Hepatocyte (in vitro differentiated cells): ENCODE results near the gene RAB2B.

Experiments
- CTCF ChIP-seq: fragments of 200-600 bp; sonication (generic); IDR thresholded peaks from 2 replicates; pipeline ENCODE4 v1.5.1; 2016; ENCODE audit warnings: antibody characterized with exemption, mild to moderate bottlenecking; ENCODE audit not compliant: poor library complexity
- EZH2 ChIP-seq: fragments of 200-600 bp; sonication (generic); IDR thresholded peaks from 2 replicates; pipeline ENCODE4 v1.6.1; 2016; ENCODE audit warnings: antibody characterized with exemption, mild to moderate bottlenecking, borderline replicate concordance
- EZH2phosphoT487 ChIP-seq: fragments of 200-600 bp; sonication (generic); IDR thresholded peaks from one replicate; pipeline ENCODE4 v1.6.1; 2018; ENCODE audit warnings: antibody characterized with exemption, mild to moderate bottlenecking, low read depth, moderate library complexity; ENCODE audit not compliant: unreplicated experiment, severe bottlenecking

GRCh38 chr14:21498540-21499526 is 22.1 kb upstream of the RAB2B start:
- peak; percentile 57 for TF ChIP-seq CTCF
- no peak for TF ChIP-seq EZH2
- TF ChIP-seq EZH2phosphoT487: no peak
